ENCODE measurements around the gene SLC25A30.
"Not testable (repeated sequence)": the region's sequence is repeated elsewhere in the genome, so short reads cannot be mapped to it uniquely, and the experiment has no call there.

Gene SLC25A30

DNA sequence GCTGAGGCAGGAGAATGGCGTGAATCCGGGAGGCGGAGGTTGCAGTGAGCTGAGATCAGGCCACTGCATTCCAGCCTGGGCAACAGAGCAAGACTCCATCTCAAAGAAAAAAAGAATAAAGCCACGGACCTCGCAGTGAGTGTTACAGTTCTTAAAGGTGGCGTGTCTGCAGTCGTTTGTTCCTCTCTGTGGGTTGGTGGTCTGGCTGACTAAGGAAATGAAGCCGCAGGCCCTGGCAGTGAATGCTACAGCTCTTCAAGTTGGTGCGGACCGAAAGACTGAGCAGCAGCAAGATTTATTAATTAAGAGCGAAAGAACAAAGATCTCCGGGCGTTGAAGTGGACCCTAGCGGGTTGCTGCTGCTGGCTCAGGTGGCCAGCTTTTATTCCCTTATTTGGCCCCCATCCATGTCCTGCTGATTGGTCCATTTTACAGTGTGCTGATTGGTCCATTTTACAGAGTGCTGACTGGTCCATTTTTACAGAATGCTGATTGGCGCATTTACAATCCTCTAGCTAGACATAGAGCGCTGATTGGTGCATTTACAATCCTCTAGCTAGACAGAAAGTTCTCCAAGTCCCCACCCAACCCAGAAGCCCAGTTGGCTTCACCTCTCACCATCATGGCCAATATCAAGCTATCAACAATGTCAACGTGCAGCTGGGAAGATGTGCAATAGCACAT, 31.1 kb downstream of the SLC25A30 start:
- H3K4me3 ChIP-seq (ENCODE audit: low read depth, low read length); H3K4ac ChIP-seq (ENCODE audit: low read depth, low read length); H3K14ac ChIP-seq (ENCODE audit: low read length); H4K91ac ChIP-seq (ENCODE audit: low read depth, low read length); H3K79me1 ChIP-seq (ENCODE audit: low read length); H3K4me2 ChIP-seq (ENCODE audit: low read length); H3K9me3 ChIP-seq (ENCODE audit: insufficient read depth, low read depth, low read length); H2AFZ ChIP-seq (ENCODE audit: insufficient read depth, low read length, poor library complexity); H2AK5ac ChIP-seq (ENCODE audit: low read length); H3K27ac ChIP-seq (ENCODE audit: low read depth, low read length); H3K18ac ChIP-seq (ENCODE audit: low read length); H3K36me3 ChIP-seq (ENCODE audit: control insufficient read depth in 1 of 2, insufficient read depth in 2 of 2, low read length in 2 of 2); DNase-seq; H2BK12ac ChIP-seq (ENCODE audit: low read length); H2BK120ac ChIP-seq (ENCODE audit: insufficient read depth, low read length, poor library complexity); H3K9ac ChIP-seq (ENCODE audit: low read length); H3K4me1 ChIP-seq (ENCODE audit: control insufficient read depth in 1 of 2, insufficient read depth in 2 of 2, low read length in 2 of 2); H4K8ac ChIP-seq (ENCODE audit: low read depth, low read length); H3K79me2 ChIP-seq (ENCODE audit: control insufficient read depth, insufficient read depth, low read length, poor library complexity); H2BK5ac ChIP-seq (ENCODE audit: low read depth, low read length, poor library complexity); H4K12ac ChIP-seq (ENCODE audit: low read depth, low read length); H3K23ac ChIP-seq (ENCODE audit: low read length); H3K27me3 ChIP-seq (ENCODE audit: insufficient read depth, low read length): not testable (repeated sequence)
- WGBS (ENCODE audit: extremely low coverage, insufficient coverage, insufficient read length): no CpG with 5 or more reads among the region's 17 CpGs

DNA sequence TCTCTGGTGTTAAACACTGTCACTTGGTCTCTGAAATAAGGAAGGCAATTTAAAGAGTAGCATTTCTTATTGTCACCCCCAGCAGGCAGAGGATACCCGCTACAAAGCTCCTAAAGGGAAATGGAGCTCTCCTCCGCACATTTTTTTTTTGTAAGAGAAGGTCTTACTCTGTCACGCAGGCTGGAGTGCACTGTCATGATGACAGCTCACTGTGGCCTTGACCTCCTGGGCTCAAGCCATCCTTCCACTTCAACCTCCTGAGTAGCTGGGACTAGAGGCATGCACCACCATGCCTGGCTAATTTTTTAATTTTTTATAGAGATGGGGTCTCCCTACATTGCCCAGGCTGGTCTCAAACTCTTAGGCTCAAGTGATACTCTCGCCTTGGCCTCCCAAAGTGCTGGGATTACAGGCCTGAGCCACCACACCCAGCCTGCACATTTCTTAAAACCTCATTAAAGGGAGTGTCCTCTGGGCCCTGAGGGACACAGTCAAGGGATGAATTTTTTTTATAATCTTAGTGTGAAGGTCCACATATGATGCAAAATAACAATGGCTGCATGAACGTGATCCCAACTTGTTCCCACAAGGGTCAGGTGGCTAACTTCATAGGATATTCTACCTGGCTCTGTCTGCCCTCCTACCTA, 32.1 kb downstream of the SLC25A30 start:
- Histone ChIP-seq H4K91ac (ENCODE audit: low read depth, low read length) (no peak overlapping the region), H3K27me3 (ENCODE audit: insufficient read depth, low read length) (no peaks in the 10 kb centered on the region), H3K4me2 (ENCODE audit: low read length) (no peak overlapping the region), H3K9ac (ENCODE audit: low read length) (no peak overlapping the region), H2AFZ (ENCODE audit: insufficient read depth, low read length, poor library complexity) (no peak overlapping the region), H2BK5ac (ENCODE audit: low read depth, low read length, poor library complexity) (no peak overlapping the region), H3K4me3 (ENCODE audit: low read depth, low read length) (no peak overlapping the region), H2AK5ac (ENCODE audit: low read length) (no peak overlapping the region), H2BK12ac (ENCODE audit: low read length) (no peak overlapping the region), H3K23ac (ENCODE audit: low read length) (no peak overlapping the region), H3K9me3 (ENCODE audit: insufficient read depth, low read depth, low read length) (peaks cover 2% of the 10 kb centered on the region), H4K8ac (ENCODE audit: low read depth, low read length) (no peak overlapping the region), H3K27ac (ENCODE audit: low read depth, low read length) (no peak overlapping the region), H3K18ac (ENCODE audit: low read length) (no peak overlapping the region), H3K79me2 (ENCODE audit: control insufficient read depth, insufficient read depth, low read length, poor library complexity) (no peaks in the 10 kb centered on the region), H3K4ac (ENCODE audit: low read depth, low read length) (no peak overlapping the region), H3K4me1 (ENCODE audit: control insufficient read depth in 1 of 2, insufficient read depth in 2 of 2, low read length in 2 of 2) (peaks cover 0 to 2% of the 10 kb centered on the region in 2 experiments), H3K14ac (ENCODE audit: low read length) (no peak overlapping the region), H4K12ac (ENCODE audit: low read depth, low read length) (no peak overlapping the region), H2BK120ac (ENCODE audit: insufficient read depth, low read length, poor library complexity) (no peak overlapping the region), H3K79me1 (ENCODE audit: low read length) (no peaks in the 10 kb centered on the region), H3K36me3 (ENCODE audit: control insufficient read depth in 1 of 2, insufficient read depth in 2 of 2, low read length in 2 of 2) (peaks cover 4 to 9% of the 10 kb centered on the region in 2 experiments)
- no peak for DNase-seq
- WGBS (ENCODE audit: extremely low coverage, insufficient coverage, insufficient read length): no CpG with 5 or more reads among the region's 5 CpGs

DNA sequence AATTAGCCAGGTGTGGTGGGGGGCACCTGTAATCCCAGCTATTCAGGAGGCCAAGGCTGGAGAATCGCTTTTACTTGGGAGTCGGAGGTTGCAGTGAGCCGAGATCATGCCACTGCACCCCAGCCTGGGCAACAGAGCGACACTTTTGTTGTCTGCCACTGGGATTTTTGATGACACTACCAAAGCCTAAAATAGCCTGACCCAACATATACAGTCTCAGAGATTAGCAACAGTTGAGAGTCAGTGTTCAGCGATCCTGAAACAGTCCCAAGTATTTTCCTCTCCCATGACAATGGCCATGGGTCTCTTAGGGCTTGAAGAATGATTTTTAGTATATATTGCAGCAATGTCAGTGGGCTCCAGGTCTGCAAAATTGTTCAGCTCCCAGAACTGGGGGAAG, 32.9 kb downstream of the SLC25A30 start:
- H3K9me3 ChIP-seq (ENCODE audit: insufficient read depth, low read depth, low read length): peaks cover 2% of the 10 kb centered on the region
- H3K27ac ChIP-seq (ENCODE audit: low read depth, low read length): no peak overlapping the region
- H3K4ac ChIP-seq (ENCODE audit: low read depth, low read length): no peak overlapping the region
- H3K18ac ChIP-seq (ENCODE audit: low read length): no peak overlapping the region
- no peak for DNase-seq
- H2AK5ac ChIP-seq (ENCODE audit: low read length): no peak overlapping the region
- no peak overlapping the region for H3K4me2 ChIP-seq (ENCODE audit: low read length)
- H3K9ac ChIP-seq (ENCODE audit: low read length): no peak overlapping the region
- H2AFZ ChIP-seq (ENCODE audit: insufficient read depth, low read length, poor library complexity): no peak overlapping the region
- no CpG with 5 or more reads among the region's 5 CpGs for WGBS (ENCODE audit: extremely low coverage, insufficient coverage, insufficient read length)
- no peak overlapping the region for H3K23ac ChIP-seq (ENCODE audit: low read length)
- H4K8ac ChIP-seq (ENCODE audit: low read depth, low read length): no peak overlapping the region
- no peaks in the 10 kb centered on the region for H3K27me3 ChIP-seq (ENCODE audit: insufficient read depth, low read length)
- H3K4me3 ChIP-seq (ENCODE audit: low read depth, low read length): no peak overlapping the region
- no peak overlapping the region for H2BK5ac ChIP-seq (ENCODE audit: low read depth, low read length, poor library complexity)
- peaks cover 4 to 8% of the 10 kb centered on the region in 2 experiments for H3K36me3 ChIP-seq (ENCODE audit: control insufficient read depth in 1 of 2, insufficient read depth in 2 of 2, low read length in 2 of 2)
- no peak overlapping the region for H3K14ac ChIP-seq (ENCODE audit: low read length)
- no peak overlapping the region for H2BK12ac ChIP-seq (ENCODE audit: low read length)
- H3K79me2 ChIP-seq (ENCODE audit: control insufficient read depth, insufficient read depth, low read length, poor library complexity): no peaks in the 10 kb centered on the region
- no peak overlapping the region for H2BK120ac ChIP-seq (ENCODE audit: insufficient read depth, low read length, poor library complexity)
- H3K79me1 ChIP-seq (ENCODE audit: low read length): no peaks in the 10 kb centered on the region
- H4K12ac ChIP-seq (ENCODE audit: low read depth, low read length): no peak overlapping the region
- H4K91ac ChIP-seq (ENCODE audit: low read depth, low read length): no peak overlapping the region
- H3K4me1 ChIP-seq (ENCODE audit: control insufficient read depth in 1 of 2, insufficient read depth in 2 of 2, low read length in 2 of 2): peaks cover 0 to 2% of the 10 kb centered on the region in 2 experiments

DNA sequence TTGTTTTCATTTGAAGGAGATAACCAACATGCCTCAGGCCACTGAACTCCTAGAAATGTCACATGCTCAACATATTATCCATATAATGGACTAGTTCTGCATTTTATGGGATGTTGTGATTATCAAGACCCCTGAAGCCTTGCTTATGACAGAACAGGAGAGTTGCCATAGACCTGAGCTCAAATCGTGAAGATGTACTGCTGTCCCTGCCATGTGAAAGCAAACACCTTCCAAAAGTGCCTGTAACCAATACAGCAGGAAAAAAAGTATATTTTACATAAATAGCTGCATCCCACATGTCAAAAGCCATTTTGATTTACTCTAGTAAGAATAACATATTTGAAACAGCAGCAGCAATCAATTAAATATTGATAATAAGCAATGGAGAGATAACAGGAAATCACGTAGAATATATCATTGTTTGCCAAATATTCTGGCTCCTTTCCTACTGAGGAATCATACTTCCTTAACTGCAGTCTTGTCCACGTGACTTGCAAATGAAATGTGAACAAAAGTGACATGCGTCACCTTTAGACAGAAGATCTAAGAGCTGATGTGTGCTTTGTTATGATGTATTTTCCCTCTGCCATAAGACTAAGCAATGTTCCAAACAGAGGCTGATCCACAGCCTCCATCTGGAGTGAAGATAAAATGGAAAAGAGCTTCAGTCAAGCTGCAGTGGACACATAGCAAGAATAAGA, 33.5 kb downstream of the SLC25A30 start:
- no peaks in the 10 kb centered on the region for H3K27me3 ChIP-seq (ENCODE audit: insufficient read depth, low read length)
- no peak overlapping the region for H3K23ac ChIP-seq (ENCODE audit: low read length)
- DNase-seq: no peak
- no peak overlapping the region for H2AK5ac ChIP-seq (ENCODE audit: low read length)
- H2BK120ac ChIP-seq (ENCODE audit: insufficient read depth, low read length, poor library complexity): no peak overlapping the region
- peaks cover 2% of the 10 kb centered on the region for H3K79me1 ChIP-seq (ENCODE audit: low read length)
- no peak overlapping the region for H4K91ac ChIP-seq (ENCODE audit: low read depth, low read length)
- H3K4me1 ChIP-seq (ENCODE audit: control insufficient read depth in 1 of 2, insufficient read depth in 2 of 2, low read length in 2 of 2): peaks cover 4 to 5% of the 10 kb centered on the region in 2 experiments
- H4K12ac ChIP-seq (ENCODE audit: low read depth, low read length): no peak overlapping the region
- no peak overlapping the region for H4K8ac ChIP-seq (ENCODE audit: low read depth, low read length)
- no peak overlapping the region for H2BK12ac ChIP-seq (ENCODE audit: low read length)
- H3K27ac ChIP-seq (ENCODE audit: low read depth, low read length): no peak overlapping the region
- H3K9ac ChIP-seq (ENCODE audit: low read length): no peak overlapping the region
- H3K18ac ChIP-seq (ENCODE audit: low read length): no peak overlapping the region
- peaks cover 2% of the 10 kb centered on the region for H3K79me2 ChIP-seq (ENCODE audit: control insufficient read depth, insufficient read depth, low read length, poor library complexity)
- H2BK5ac ChIP-seq (ENCODE audit: low read depth, low read length, poor library complexity): no peak overlapping the region
- H3K4me2 ChIP-seq (ENCODE audit: low read length): no peak overlapping the region
- WGBS (ENCODE audit: extremely low coverage, insufficient coverage, insufficient read length): no CpG with 5 or more reads among the region's 4 CpGs
- H3K36me3 ChIP-seq (ENCODE audit: control insufficient read depth in 1 of 2, insufficient read depth in 2 of 2, low read length in 2 of 2): peaks cover 4 to 8% of the 10 kb centered on the region in 2 experiments
- no peak overlapping the region for H3K4ac ChIP-seq (ENCODE audit: low read depth, low read length)
- peaks cover 2% of the 10 kb centered on the region for H3K9me3 ChIP-seq (ENCODE audit: insufficient read depth, low read depth, low read length)
- no peak overlapping the region for H3K4me3 ChIP-seq (ENCODE audit: low read depth, low read length)
- H2AFZ ChIP-seq (ENCODE audit: insufficient read depth, low read length, poor library complexity): no peak overlapping the region
- H3K14ac ChIP-seq (ENCODE audit: low read length): no peak overlapping the region

All from trophoblast cell (in vitro differentiated cells and primary cell).